RPMI8226 (cell line): ENCODE data around the gene CEP250.
"Not testable (repeated sequence)": the region's sequence is repeated elsewhere in the genome, so short reads cannot be mapped to it uniquely, and the experiment has no call there.

Experiments used
- DNase-seq: peaks from one replicate; pipeline ENCODE4 v3.0.0-alpha.2; 2015

Gene CEP250, protein sequence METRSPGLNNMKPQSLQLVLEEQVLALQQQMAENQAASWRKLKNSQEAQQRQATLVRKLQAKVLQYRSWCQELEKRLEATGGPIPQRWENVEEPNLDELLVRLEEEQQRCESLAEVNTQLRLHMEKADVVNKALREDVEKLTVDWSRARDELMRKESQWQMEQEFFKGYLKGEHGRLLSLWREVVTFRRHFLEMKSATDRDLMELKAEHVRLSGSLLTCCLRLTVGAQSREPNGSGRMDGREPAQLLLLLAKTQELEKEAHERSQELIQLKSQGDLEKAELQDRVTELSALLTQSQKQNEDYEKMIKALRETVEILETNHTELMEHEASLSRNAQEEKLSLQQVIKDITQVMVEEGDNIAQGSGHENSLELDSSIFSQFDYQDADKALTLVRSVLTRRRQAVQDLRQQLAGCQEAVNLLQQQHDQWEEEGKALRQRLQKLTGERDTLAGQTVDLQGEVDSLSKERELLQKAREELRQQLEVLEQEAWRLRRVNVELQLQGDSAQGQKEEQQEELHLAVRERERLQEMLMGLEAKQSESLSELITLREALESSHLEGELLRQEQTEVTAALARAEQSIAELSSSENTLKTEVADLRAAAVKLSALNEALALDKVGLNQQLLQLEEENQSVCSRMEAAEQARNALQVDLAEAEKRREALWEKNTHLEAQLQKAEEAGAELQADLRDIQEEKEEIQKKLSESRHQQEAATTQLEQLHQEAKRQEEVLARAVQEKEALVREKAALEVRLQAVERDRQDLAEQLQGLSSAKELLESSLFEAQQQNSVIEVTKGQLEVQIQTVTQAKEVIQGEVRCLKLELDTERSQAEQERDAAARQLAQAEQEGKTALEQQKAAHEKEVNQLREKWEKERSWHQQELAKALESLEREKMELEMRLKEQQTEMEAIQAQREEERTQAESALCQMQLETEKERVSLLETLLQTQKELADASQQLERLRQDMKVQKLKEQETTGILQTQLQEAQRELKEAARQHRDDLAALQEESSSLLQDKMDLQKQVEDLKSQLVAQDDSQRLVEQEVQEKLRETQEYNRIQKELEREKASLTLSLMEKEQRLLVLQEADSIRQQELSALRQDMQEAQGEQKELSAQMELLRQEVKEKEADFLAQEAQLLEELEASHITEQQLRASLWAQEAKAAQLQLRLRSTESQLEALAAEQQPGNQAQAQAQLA (N-terminal part only)

DNA sequence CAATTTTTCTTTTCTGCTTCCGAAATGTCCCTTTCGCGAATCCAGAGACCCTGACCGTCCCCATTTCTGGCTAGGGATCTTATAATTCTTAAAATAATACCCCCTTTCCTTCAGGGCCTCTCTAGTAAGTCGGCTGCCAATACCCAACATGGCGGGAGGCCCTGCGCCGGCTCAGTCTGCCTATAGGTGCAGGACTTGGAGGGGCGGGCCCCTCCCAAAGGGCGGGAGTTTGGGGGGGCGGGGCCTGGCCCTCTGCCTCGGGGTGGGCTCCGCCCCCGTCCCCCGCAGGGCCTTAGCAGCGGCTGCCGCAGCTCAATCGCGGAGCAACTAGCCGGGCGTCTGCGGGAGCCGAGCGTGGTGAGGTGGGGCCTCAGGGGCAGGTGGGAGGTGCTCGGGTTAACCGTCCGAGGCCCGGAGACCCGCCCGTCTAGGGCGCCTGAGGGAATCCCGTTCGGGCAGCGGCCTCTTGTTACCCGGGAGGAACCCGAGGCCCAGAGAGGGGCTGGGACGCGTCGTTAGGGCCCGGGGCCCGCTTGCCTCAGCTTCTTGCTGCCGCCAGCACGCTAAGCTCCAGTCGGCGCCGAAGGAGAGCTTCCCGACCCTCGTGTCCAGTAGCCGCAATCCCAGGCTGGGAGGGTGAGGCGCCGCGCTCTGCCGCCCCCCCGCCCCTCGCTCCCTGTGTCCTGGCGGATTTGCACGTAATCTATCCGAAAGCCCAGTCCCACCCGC lies at the start of gene CEP250:
CEP250 (plus strand) TSS at position 718 of the 729 bp plus-strand sequence. CDS start 6,770 bp downstream, outside the sequence.
- peak; percentile 97 for DNase-seq

DNA sequence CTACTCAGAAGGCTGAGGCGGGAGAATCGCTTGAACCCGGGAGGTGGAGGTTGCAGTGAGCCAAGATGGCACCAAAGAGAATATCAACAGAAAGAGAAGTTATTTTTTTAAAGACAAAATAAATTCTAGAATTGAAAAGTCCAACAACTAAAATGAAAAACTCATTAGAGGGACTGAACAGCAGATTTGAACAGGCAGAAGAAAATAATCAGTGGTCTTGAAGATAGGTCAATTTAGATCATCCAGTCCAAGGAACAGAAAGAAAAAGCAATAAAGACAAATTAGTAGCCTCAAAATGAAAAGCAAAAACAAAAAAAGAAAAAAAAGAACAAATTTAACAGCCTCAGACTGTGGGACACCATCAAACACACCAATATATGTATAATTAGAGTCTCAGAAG lies 49.6 kb upstream of the CEP250 start:
- DNase-seq, result no peak

DNA sequence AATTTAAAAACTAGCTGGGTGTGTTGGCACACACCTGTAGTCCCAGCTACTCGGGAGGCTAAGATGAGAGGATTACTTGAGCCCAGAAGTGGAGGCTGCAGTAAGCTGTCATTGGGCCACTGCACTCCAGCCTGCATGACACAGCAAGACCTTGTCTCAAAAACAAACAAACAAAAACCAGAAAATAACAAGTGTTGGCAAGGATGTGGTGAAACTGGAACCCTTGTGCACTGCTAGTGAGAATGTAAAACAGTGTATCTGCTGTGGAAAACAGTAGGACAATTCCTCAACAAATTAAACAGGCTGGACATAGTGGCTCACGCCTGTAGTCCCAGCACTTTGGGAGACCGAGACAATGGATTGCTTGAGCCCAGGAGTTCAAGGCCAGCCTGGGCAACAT lies 47.1 kb upstream of the CEP250 start:
- no peak for DNase-seq

DNA sequence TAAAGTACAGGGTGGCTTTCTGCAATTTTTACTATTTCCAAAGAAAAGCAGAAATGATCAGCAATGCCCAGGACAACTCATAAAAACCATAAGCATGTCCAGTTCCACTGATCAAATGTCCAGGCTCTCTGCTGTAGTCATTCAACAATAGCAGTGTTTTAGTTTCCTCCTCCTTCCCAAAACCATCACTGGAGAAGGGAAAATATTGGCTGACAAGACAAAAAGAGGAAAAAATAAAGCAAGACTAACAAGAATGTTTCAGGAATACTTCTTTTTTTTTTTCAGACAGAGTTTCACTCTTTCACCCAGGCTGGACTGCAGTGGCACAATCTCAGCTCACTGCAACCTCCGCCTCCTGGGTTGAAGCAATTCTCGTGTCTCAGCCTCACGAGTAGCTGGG lies 45.9 kb upstream of the CEP250 start:
- DNase-seq, result no peak

DNA sequence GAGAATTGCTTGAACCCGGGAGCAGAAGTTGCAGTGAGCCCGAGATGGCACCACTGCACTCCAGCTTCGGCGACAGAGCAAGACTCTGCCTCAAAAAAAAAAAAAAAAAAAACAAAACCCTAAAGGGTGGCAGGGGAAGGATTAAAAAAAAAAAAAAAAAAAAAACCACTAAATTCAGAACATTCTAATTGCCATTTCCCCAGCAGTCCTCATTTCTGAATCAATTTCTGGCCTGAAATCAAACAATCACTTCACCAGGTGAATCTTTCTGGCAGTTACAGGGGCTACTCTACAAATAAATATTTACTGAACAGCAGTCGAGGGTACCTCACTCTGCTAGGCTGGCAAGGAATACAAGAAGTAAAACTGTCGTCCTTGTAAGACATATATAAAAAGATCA lies 44.8 kb upstream of the CEP250 start:
- no peak for DNase-seq

DNA sequence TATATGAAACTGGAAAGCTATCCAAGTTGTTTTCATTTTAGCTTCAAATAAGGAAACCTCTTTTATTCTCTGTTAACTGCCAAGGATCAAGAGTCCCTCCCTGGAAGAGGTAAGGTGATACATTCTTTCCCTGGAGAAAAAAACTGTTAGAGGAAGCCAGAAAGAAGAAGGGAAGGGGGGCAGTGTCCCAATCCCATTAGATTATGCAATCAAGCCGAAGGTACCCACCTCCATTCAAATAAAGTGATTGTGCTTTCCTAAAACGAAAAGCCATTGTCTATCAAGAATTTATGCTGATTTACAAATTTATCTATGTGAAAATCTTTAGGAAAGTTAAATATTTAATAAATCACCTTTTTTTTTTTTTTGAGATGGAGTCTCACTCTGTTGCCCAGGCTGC lies 34.1 kb upstream of the CEP250 start:
- DNase-seq, result no peak

DNA sequence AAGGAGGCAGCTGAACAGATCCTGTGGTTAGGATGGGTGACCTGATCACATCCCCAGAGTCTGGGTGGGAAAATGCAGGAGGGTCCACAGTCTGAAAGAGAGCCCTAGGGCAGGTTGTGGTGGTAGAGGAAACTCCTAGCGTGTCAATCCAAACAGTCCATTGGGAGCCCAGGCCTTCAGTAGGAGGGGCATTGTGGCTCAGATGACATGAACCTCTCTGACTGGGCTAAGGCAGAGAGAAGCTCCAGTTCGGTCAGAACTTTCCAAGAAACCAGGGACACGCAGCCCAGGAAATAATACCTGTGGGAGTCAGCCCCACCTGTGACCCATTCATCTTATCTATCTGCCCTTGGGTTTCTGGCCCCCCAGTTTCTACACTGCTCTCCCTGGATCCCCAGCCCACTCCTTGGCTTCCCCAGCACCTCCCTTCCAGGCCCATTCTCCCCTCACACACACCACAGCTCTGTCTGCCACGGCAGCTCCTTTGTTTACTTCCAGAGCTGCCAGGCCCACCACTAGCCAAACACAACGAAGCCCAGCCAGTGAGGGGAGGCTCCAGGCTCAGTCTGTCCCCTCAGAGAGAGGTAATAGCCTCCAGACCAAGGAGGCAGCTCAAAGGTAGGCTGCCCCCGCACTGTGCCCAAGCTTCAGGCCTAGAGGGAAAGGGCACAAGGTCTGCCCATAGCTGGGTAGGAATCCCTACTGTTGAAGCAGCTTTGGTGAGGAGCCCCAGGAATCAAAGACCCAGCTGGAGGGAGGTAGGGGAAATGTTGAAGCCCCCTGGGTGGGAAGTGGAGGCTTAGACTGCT lies 23.6 kb upstream of the CEP250 start:
- no peak for DNase-seq

DNA sequence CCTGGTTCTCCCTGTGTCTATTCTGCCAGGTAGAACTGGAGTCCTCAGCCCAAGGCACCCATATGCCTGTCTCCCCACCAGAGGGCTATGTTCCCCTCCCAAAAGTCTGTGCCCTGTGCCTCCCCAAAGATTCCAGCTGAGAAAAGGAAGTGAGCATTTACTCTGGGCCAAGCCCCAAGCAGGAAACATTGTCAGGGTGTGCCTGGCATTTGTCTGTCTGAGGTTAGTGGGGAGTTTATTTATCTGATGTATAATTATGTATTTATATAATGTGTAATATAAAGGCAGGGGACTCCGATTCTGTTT lies 23.0 kb upstream of the CEP250 start:
- DNase-seq, result peak; percentile 44

DNA sequence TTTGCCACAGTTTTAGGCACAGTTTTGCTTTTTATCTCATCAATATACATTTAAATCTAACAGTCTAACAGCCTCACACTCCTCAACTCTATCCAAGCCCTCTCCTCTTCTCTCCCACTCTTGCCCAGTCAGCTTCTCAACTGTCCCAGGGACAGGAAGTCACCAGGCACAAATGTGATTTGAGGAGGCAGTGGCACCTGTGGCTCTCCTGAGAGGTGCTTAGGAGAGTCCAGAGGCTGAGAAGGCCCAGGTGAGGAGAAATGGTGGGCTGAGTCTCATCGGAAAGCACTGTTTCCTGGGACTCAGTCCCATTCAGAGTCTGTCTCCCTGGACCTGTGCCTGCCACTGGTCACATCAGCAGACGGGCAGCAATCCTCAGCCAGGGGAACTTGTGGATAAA lies 22.1 kb upstream of the CEP250 start:
- DNase-seq, result no peak

DNA sequence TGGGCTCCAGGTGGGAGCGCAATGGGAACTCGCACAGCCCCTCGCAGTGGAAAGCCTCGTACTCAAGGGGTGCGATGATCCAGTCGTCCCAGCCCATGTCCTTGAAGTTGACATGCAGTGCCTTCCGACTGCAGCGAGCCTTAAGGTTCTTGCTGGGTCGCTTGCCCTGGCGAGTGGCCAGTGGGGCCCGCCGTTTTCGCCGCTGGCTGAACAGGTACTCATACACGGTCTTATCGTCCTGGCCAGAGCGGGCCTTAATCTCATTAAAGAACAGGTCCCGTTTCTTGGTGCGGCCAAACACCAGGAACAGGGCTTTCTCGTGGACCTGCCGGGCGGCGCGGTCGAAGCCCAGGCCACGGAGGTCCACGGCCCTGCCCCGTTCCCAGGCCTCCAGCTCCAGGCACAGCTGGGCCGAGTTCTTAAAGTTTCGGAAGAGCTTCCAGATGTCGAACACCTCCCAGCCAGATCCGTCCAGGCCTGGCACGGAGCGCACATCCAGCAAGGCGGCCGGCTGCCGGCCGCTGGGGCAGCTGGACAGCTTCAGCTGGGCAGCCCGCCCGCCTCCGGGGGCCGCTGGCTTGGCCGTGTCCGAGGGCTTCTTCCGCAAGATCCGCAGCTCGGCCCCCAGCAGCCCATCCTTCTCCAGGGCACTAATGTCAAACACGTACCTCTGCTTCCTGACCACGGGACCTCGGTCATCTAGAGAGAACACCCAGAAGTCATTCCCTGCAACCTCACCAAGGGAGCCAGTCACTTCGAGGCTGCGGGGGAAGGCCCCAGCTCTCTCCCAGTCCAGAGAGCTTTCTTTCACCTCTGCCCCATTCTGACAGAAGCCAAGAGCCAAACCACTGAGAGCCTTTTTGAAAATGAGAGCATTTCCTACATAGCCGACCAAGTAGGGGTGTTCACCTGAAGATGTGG lies 21.1 kb upstream of the CEP250 start:
- no peak for DNase-seq

DNA sequence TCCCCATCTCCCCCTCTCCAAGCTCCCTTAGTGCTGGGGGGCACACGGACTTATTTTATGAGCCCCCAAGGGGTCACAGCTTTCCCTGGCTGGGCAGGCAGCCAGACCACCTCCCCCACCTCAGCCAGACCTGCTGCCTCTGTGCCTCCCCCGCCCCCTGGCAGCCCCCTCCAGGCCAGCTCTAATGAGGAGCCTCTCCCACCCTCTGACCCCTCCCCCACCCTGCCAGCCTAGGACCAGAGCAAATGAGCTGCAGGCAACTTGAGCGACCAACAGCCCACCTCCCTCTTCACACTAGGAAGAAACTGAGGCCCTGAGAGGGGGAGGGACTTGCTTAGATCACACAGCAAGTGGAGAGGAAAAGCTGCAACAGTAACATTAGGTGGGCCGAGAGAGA lies 19.2 kb upstream of the CEP250 start:
- no peak for DNase-seq

DNA sequence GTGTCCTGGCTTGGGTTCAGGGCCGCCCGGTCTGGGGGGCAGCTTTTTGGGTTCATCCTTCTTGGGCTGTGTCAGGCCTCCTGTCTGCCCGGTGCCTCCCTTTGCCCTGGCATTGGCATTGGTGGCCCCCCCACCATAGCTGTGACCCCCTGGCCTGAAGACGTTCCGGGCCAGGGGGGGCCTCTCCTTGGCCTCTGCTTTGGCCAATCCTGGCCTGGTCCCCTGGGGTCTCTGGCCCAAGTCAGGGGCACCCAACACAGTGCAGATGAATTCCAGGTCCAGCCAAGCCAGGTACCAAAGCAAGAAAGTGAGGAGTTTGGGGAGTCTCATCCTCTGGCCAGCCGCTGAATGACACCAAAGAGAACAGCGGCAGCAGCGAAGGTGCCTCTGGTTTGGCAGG lies 17.8 kb upstream of the CEP250 start:
- DNase-seq, result no peak

DNA sequence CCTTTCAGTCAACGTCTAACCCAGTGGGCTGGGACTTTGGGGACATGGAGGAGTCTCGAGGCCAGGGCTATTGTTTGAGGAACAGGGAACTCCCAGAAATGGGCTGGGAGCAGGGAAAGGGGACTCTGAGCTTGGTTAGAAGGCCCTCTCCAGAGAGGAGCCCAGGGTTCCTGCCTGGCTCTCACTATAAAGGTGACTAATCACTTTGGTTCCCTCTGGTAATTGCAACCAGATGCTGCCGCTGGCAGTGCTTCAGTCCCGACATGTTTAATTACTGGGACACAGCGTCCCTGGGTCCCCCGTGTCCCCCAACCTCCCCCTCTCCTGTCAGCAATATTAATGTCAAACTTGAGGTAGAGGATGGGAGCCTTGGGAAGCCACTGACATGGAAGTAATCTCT lies 12.4 kb upstream of the CEP250 start:
- DNase-seq, result no peak

DNA sequence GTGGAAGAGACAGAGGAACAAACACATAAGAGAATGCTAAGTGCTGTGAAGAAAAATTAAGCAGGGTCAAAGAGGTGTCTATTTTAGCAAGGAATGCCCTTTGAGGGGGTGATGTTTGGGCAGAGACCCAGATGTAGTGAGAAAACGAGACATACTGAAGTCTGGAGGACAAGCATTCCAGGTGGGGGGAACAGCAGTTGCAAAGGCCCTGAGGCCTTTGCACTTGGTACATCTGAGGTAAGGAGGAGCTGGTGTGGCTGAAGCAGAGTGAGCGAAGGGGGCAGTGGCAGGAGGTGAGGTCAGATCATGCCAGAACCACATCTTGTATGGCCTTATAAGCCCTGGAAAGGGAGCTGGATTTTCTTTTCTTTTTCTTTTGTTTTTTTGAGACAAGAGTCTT lies 11.2 kb upstream of the CEP250 start:
- no peak for DNase-seq

DNA sequence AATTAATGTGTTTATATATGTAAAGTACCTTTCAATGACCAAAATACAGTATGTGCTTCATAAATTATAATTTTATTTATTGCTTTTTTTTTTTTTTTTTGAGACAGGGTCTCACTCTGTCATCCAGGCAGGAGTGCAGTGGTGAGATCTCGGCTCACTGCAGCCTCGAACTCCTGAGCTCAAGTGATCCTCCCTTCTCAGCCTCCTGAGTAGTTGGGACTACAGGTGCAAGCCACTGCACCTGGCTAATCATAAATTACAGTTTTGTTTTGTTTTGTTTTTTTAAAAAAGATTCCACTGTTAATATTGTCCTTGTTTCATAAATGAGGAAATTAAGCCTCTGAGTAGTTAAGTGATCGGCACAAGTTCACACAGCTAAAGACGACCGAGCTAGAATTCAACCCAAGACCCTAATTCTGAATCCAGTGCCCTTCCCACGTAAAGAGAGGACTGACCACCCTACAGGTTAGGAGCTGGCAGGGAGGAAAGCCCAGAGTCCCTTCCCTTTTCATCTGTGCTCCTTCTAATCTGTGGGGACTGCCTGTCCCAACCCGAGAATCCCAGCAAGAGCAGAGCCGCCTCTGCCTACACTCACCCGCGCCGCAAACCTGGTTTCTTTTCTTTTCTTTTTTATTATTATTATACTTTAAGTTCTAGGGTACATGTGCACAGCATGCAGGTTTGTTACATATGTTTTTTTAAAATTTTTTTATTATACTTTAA lies 8.9 kb upstream of the CEP250 start:
- no peak for DNase-seq

DNA sequence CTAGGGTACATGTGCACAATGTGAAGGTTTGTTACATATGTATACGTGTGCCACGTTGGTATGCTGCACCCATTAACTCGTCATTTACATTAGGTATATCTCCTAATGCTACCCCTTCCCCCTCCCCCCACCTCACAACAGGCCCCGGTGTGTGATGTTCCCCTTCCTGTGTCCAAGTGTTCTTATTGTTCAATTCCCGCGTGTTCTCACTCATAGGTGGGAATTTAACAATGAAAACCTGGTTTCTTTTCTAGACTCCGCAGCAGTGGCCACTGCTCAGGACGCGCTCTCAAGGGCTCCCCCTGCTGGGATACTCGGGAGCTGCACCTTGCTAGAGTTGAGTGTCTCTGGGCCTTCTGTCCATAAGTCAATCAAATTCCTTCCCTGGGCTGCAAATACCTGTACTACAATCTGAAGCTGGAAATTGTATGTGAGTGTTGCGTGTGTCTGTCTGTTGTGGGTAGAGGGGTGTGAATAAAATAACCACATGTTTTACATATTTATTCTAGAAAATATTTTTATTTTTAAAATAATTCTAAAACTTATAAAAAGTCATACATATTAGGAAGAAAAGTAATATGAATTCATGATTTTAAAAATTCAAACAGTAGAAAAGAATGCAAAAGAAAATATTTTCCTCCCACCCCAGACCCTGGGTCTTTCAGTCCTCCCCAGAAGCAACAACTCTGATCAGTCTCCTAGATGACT lies 8.2 kb upstream of the CEP250 start:
- DNase-seq, result peak; percentile 87

DNA sequence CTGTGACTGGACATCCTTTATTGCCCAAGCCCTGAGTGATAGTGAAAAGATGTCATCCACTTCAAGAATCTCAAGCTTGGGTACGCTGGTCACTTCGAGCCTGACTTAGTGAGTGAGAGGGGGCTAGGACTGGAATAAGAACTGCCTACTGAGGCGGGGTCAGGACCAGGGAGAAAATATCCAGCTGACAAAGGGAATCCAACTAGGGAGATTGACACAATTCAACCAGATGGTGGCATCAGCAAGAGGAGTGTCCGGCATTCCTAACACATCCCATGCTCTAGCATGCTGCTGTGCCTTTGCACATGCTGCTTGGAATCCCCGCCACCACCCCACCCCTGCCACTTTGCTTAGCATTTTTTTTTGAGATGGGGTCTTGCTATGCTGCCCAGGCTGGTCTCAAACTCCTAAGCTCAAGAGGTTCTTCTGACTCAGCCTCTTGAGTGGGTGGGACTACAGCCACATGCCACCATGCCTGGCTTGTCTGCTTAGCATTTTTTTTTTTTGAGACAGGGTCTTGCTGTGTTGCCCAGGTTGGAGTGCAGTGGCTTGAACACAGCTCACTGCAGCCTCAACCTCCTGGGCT lies 6.5 kb upstream of the CEP250 start:
- no peak for DNase-seq

DNA sequence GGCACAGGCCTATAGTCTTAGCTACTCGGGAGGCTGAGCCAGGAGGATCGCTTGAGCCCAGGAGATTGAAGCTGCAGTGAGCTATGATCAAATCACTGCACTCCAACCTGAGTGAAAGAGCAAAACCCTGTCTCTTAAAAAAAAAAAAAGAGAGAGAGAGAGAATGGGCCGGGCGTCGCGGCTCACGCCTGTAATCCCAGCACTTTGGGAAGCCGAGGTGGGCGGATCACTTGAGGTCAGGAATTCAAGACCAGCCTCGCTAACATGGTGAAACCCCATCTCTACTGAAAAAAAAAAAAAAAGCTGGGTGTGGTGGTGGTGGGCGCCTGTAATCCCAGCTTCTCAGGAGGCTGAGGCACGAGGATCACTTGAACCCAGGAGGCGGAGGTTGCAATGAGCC lies 5.5 kb upstream of the CEP250 start:
- not testable (repeated sequence) for DNase-seq

DNA sequence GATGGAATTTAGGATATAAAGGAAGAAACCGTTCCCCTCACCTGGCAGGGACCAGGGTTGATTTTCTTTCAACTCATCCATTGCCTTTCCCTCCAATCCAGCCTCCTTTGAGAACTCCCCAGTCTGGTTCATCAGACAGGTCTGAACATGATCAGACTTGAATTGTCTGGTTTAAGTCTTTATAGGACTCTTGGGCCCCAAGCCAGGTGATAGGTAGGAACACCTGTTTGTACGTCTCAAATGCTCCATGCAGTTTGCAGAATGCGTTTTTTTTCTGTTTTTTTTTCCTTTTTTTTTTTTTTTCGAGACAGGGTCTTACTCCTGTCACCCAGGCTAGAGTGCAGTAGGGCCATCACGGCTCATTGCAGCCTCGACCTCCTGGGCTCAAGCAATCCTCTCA lies 4.1 kb upstream of the CEP250 start:
- no peak for DNase-seq
